ENCODE data around the gene TMEM184B.

Gene TMEM184B

DNA sequence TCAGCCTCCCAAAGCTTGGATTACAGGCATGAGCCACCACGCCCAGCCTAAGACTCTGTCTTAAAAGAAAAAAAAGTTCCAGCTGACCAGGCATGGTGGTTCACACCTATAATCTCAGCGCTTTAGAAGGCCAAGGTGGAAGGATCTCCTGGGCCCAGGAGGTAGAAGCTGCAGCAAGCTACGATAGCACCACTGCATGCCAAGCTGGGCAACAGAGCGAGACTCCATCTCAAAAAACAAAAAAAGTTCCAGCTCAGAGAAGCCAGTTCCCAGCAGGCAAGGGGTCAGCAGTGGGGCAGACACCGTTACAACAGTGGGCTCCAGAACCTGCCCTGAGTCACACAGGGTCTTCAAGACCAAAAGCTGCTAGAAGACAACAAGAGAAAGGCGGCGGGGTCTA, 3.3 kb downstream of the TMEM184B start:
- H3K36me3 ChIP-seq (replicated peaks in 1 of 2; ENCODE audit: control insufficient read depth in 2 of 2, insufficient read depth in 2 of 2, low read length in 2 of 2), result peaks cover 3 to 9% of the 10 kb centered on the region in 2 donors
- H2BK5ac ChIP-seq (ENCODE audit: low read length), result no peak overlapping the region
- no CpG with 5 or more reads among the region's 7 CpGs for WGBS, 2 donors (ENCODE audit: extremely low coverage in 2 of 2, insufficient read length in 2 of 2, insufficient replicate concordance in 1 of 2)
- H4K91ac ChIP-seq (ENCODE audit: low read depth, low read length, poor library complexity), result no peak overlapping the region
- H3K23ac ChIP-seq (ENCODE audit: low read depth, low read length, poor library complexity), result no peak overlapping the region
- no peak overlapping the region for H2BK15ac ChIP-seq (ENCODE audit: low read length)
- H2AK5ac ChIP-seq (ENCODE audit: low read depth, low read length), result no peak overlapping the region
- DNase-seq (ENCODE audit: low spot score), result no peak
- no peak overlapping the region for H2BK120ac ChIP-seq (ENCODE audit: low read depth, low read length)
- H4K8ac ChIP-seq (ENCODE audit: low read depth, low read length), result no peak overlapping the region
- H3K27ac ChIP-seq (replicated peaks; ENCODE audit: low read length), result no peak overlapping the region
- no peak overlapping the region for H3K9ac ChIP-seq (ENCODE audit: low read depth, low read length, poor library complexity)
- no peak overlapping the region for H3K4ac ChIP-seq (ENCODE audit: low read length)
- no peak overlapping the region for H2BK12ac ChIP-seq (ENCODE audit: low read length)
- H3K18ac ChIP-seq (ENCODE audit: low read length), result no peak overlapping the region
- H3K4me1 ChIP-seq (ENCODE audit: control insufficient read depth in 2 of 2, insufficient read depth in 1 of 2, low read depth in 1 of 2, low read length in 2 of 2), result peaks cover 14 to 15% of the 10 kb centered on the region in 2 donors
- no peak overlapping the region for H3K4me3 ChIP-seq (ENCODE audit: low read length in 2 of 2)
- no peak overlapping the region for H3K4me2 ChIP-seq (ENCODE audit: insufficient read depth, low read length, poor library complexity, severe bottlenecking)
- H3K79me1 ChIP-seq (ENCODE audit: low read depth, low read length), result peaks cover 29% of the 10 kb centered on the region
- H3K14ac ChIP-seq (ENCODE audit: low read length), result no peak overlapping the region
- H2AFZ ChIP-seq (ENCODE audit: low read length), result no peak overlapping the region
- no peaks in the 10 kb centered on the region for H3K9me3 ChIP-seq (replicated peaks in 1 of 2; ENCODE audit: control insufficient read depth in 2 of 2, insufficient read depth in 1 of 2, low read depth in 1 of 2, low read length in 2 of 2)
- no peaks in the 10 kb centered on the region for H3K27me3 ChIP-seq (ENCODE audit: control insufficient read depth in 3 of 3, insufficient read depth in 3 of 3, low read depth in 1 of 3, low read length in 3 of 3)

- peaks cover 30% of the 10 kb centered on the region for H3K79me1 ChIP-seq (ENCODE audit: low read depth, low read length)
- H3K27me3 ChIP-seq (ENCODE audit: control insufficient read depth in 3 of 3, insufficient read depth in 3 of 3, low read depth in 1 of 3, low read length in 3 of 3), result no peaks in the 10 kb centered on the region
- no peak overlapping the region for H4K91ac ChIP-seq (ENCODE audit: low read depth, low read length, poor library complexity)
- H3K4me1 ChIP-seq (ENCODE audit: control insufficient read depth in 2 of 2, insufficient read depth in 1 of 2, low read depth in 1 of 2, low read length in 2 of 2), result peaks cover 9 to 10% of the 10 kb centered on the region in 2 donors
- H3K4me2 ChIP-seq (ENCODE audit: insufficient read depth, low read length, poor library complexity, severe bottlenecking), result no peak overlapping the region
- H3K23ac ChIP-seq (ENCODE audit: low read depth, low read length, poor library complexity), result no peak overlapping the region
- H3K27ac ChIP-seq (replicated peaks; ENCODE audit: low read length), result no peak overlapping the region
- H2BK120ac ChIP-seq (ENCODE audit: low read depth, low read length), result no peak overlapping the region
- H2BK15ac ChIP-seq (ENCODE audit: low read length), result no peak overlapping the region
- H3K14ac ChIP-seq (ENCODE audit: low read length), result no peak overlapping the region
- no peak overlapping the region for H2BK5ac ChIP-seq (ENCODE audit: low read length)
- H3K9me3 ChIP-seq (replicated peaks in 1 of 2; ENCODE audit: control insufficient read depth in 2 of 2, insufficient read depth in 1 of 2, low read depth in 1 of 2, low read length in 2 of 2), result no peaks in the 10 kb centered on the region
- H3K4ac ChIP-seq (ENCODE audit: low read length), result no peak overlapping the region
- H2AFZ ChIP-seq (ENCODE audit: low read length), result no peak overlapping the region
- DNase-seq (ENCODE audit: low spot score), result no peak
- H2AK5ac ChIP-seq (ENCODE audit: low read depth, low read length), result no peak overlapping the region
- no peak overlapping the region for H3K9ac ChIP-seq (ENCODE audit: low read depth, low read length, poor library complexity)
- H4K8ac ChIP-seq (ENCODE audit: low read depth, low read length), result no peak overlapping the region
- H3K36me3 ChIP-seq (replicated peaks in 1 of 2; ENCODE audit: control insufficient read depth in 2 of 2, insufficient read depth in 2 of 2, low read length in 2 of 2), result peaks cover 7 to 12% of the 10 kb centered on the region in 2 donors
- WGBS, 2 donors (ENCODE audit: extremely low coverage in 2 of 2, insufficient read length in 2 of 2, insufficient replicate concordance in 1 of 2), result no CpG with 5 or more reads among the region's 4 CpGs
- no peak overlapping the region for H2BK12ac ChIP-seq (ENCODE audit: low read length)
- no peak overlapping the region for H3K4me3 ChIP-seq (ENCODE audit: low read length in 2 of 2)
- H3K18ac ChIP-seq (ENCODE audit: low read length), result no peak overlapping the region
Observed at GRCh38 chr22:38267086-38267485, 5.7 kb downstream of the TMEM184B start.

DNA sequence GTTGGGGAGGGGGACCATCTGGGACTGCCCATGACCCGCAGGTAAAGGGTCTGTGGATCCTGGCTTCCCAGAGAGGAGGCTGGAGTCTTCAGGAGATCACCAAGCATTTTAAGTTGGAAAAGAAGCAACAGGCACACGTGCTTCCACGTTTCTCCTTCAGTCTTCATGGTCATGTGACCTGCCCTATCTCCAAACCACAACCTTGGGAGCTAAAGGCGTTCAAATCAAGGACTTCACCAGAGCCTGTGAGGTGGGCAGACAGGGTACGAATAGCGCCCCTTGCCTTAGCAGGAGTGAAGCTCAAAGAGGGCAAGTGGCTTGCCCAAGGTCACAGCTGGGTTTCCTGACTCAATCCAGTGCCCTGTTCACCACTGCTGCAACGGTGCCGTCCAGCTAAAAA, 6.7 kb downstream of the TMEM184B start:
- whole genome bisulfite sequencing, 2 donors (ENCODE audit: extremely low coverage in 2 of 2, insufficient read length in 2 of 2, insufficient replicate concordance in 1 of 2), result no CpG with 5 or more reads among the region's 8 CpGs
- no peak for DNase-seq (ENCODE audit: low spot score)
- no peak overlapping the region for H4K91ac ChIP-seq (ENCODE audit: low read depth, low read length, poor library complexity)
- no peak overlapping the region for H3K4ac ChIP-seq (ENCODE audit: low read length)
- peaks cover 25% of the 10 kb centered on the region for H3K79me1 ChIP-seq (ENCODE audit: low read depth, low read length)
- no peak overlapping the region for H3K4me3 ChIP-seq (ENCODE audit: low read length in 2 of 2)
- no peak overlapping the region for H3K14ac ChIP-seq (ENCODE audit: low read length)
- no peak overlapping the region for H2AFZ ChIP-seq (ENCODE audit: low read length)
- H3K9ac ChIP-seq (ENCODE audit: low read depth, low read length, poor library complexity), result no peak overlapping the region
- no peak overlapping the region for H2BK5ac ChIP-seq (ENCODE audit: low read length)
- no peak overlapping the region for H4K8ac ChIP-seq (ENCODE audit: low read depth, low read length)
- peak overlapping the region; percentile 66 for H3K23ac ChIP-seq (ENCODE audit: low read depth, low read length, poor library complexity)
- H3K4me2 ChIP-seq (ENCODE audit: insufficient read depth, low read length, poor library complexity, severe bottlenecking), result no peak overlapping the region
- peaks cover 7 to 9% of the 10 kb centered on the region in 2 donors for H3K4me1 ChIP-seq (ENCODE audit: control insufficient read depth in 2 of 2, insufficient read depth in 1 of 2, low read depth in 1 of 2, low read length in 2 of 2)
- H2BK12ac ChIP-seq (ENCODE audit: low read length), result no peak overlapping the region
- H2BK15ac ChIP-seq (ENCODE audit: low read length), result no peak overlapping the region
- no peak overlapping the region for H2BK120ac ChIP-seq (ENCODE audit: low read depth, low read length)
- no peak overlapping the region for H3K18ac ChIP-seq (ENCODE audit: low read length)
- no peaks in the 10 kb centered on the region for H3K9me3 ChIP-seq (replicated peaks in 1 of 2; ENCODE audit: control insufficient read depth in 2 of 2, insufficient read depth in 1 of 2, low read depth in 1 of 2, low read length in 2 of 2)
- peaks cover 7 to 12% of the 10 kb centered on the region in 2 donors for H3K36me3 ChIP-seq (replicated peaks in 1 of 2; ENCODE audit: control insufficient read depth in 2 of 2, insufficient read depth in 2 of 2, low read length in 2 of 2)
- H3K27ac ChIP-seq (replicated peaks; ENCODE audit: low read length), result no peak overlapping the region
- peak overlapping the region; percentile 1 for H2AK5ac ChIP-seq (ENCODE audit: low read depth, low read length)
- no peaks in the 10 kb centered on the region for H3K27me3 ChIP-seq (ENCODE audit: control insufficient read depth in 3 of 3, insufficient read depth in 3 of 3, low read depth in 1 of 3, low read length in 3 of 3)

- no peak overlapping the region for H2AFZ ChIP-seq (ENCODE audit: low read length)
- H2BK12ac ChIP-seq (ENCODE audit: low read length), result no peak overlapping the region
- H3K9ac ChIP-seq (ENCODE audit: low read depth, low read length, poor library complexity), result no peak overlapping the region
- peaks cover 14% of the 10 kb centered on the region for H3K79me1 ChIP-seq (ENCODE audit: low read depth, low read length)
- no peak overlapping the region for H3K4me3 ChIP-seq (ENCODE audit: low read length in 2 of 2)
- no peak overlapping the region for H4K8ac ChIP-seq (ENCODE audit: low read depth, low read length)
- H3K27me3 ChIP-seq (ENCODE audit: control insufficient read depth in 3 of 3, insufficient read depth in 3 of 3, low read depth in 1 of 3, low read length in 3 of 3), result no peaks in the 10 kb centered on the region
- H3K18ac ChIP-seq (ENCODE audit: low read length), result no peak overlapping the region
- no peak overlapping the region for H3K4me2 ChIP-seq (ENCODE audit: insufficient read depth, low read length, poor library complexity, severe bottlenecking)
- peak overlapping the region; percentile 29 for H2AK5ac ChIP-seq (ENCODE audit: low read depth, low read length)
- peaks cover 18 to 19% of the 10 kb centered on the region in 2 donors for H3K4me1 ChIP-seq (ENCODE audit: control insufficient read depth in 2 of 2, insufficient read depth in 1 of 2, low read depth in 1 of 2, low read length in 2 of 2)
- no peak overlapping the region for H2BK15ac ChIP-seq (ENCODE audit: low read length)
- H3K27ac ChIP-seq (replicated peaks; ENCODE audit: low read length), result no peak overlapping the region
- H2BK120ac ChIP-seq (ENCODE audit: low read depth, low read length), result no peak overlapping the region
- H2BK5ac ChIP-seq (ENCODE audit: low read length), result no peak overlapping the region
- H4K91ac ChIP-seq (ENCODE audit: low read depth, low read length, poor library complexity), result no peak overlapping the region
- WGBS, 2 donors (ENCODE audit: extremely low coverage in 2 of 2, insufficient read length in 2 of 2, insufficient replicate concordance in 1 of 2), result no CpG with 5 or more reads among the region's 6 CpGs
- no peak for DNase-seq (ENCODE audit: low spot score)
- H3K36me3 ChIP-seq (replicated peaks in 1 of 2; ENCODE audit: control insufficient read depth in 2 of 2, insufficient read depth in 2 of 2, low read length in 2 of 2), result peaks cover 6 to 9% of the 10 kb centered on the region in 2 donors
- H3K14ac ChIP-seq (ENCODE audit: low read length), result no peak overlapping the region
- no peak overlapping the region for H3K4ac ChIP-seq (ENCODE audit: low read length)
- H3K23ac ChIP-seq (ENCODE audit: low read depth, low read length, poor library complexity), result peak overlapping the region; percentile 28
- H3K9me3 ChIP-seq (replicated peaks in 1 of 2; ENCODE audit: control insufficient read depth in 2 of 2, insufficient read depth in 1 of 2, low read depth in 1 of 2, low read length in 2 of 2), result no peaks in the 10 kb centered on the region
Observed at GRCh38 chr22:38264322-38264843, 8.4 kb downstream of the TMEM184B start.
